ENCODE results near the gene QRSL1. TPM values are rescaled to one million over a fixed set of nuclear protein-coding genes. Genes with fewer than 3 reads are reported as not detected.
A peak's percentile ranks its signal among the peaks of the same experiment; 100 is the strongest.

Gene QRSL1, protein sequence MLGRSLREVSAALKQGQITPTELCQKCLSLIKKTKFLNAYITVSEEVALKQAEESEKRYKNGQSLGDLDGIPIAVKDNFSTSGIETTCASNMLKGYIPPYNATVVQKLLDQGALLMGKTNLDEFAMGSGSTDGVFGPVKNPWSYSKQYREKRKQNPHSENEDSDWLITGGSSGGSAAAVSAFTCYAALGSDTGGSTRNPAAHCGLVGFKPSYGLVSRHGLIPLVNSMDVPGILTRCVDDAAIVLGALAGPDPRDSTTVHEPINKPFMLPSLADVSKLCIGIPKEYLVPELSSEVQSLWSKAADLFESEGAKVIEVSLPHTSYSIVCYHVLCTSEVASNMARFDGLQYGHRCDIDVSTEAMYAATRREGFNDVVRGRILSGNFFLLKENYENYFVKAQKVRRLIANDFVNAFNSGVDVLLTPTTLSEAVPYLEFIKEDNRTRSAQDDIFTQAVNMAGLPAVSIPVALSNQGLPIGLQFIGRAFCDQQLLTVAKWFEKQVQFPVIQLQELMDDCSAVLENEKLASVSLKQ
- total RNA-seq (2021) (11.7 and 13.4 TPM in 2 replicates), Bru-seq, nascent RNA (percentile 76 among the genes with signal in this experiment), BruChase-seq, experiment 1, labeled RNA remaining after a 2-hour chase (percentile 74 among the genes with signal in this experiment), BruChase-seq, experiment 2, labeled RNA remaining after a 6-hour chase (percentile 72 among the genes with signal in this experiment)
- long read RNA-seq, full-length matches to known transcripts = 39 of 46 reads
- long read RNA-seq, partial matches to known transcripts = 2 of 46 reads
- long read RNA-seq, other reads (novel, unspliced or antisense) = 5 of 46 reads

DNA sequence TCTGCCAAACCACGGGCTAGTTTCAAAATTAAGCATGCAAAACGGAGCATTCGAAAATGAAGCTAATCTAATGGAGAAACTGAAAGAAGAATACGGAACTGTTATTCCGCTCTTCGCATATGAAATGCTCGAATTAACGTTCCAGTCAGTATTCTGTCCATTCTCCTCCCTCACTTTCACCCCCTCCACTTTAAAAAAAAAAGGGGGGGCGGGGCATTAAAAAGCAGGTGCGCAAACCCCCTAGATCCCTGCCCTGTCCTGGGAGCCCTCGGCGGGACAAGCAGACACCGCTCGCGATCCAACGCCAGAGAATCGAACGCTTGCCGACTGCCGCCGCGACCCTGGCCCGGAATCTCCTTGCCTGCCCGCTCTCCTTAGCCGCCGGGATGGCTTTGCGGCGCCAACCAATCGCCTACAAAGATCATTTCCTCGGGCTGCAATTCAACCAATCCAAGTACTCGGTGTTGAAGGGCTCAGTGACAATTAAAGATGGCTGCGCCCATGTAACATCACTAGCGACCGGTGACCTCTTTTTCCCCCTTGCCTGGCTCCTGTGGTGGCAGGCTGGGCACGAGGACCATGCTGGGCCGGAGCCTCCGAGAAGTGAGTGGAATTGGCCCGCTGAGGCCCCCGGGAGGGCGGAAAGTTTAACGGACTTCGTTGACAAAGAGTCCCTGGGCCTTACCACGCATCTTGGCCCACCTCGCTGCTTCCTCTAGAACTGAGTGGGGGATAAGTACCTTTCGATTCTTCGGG is at the start of gene QRSL1, which contains the start of gene RTN4IP1:
Gene QRSL1 (plus strand): TSS at position 476 of the 756 bp plus-strand sequence. CDS start 104 bp downstream, at position 580.
Gene RTN4IP1 (minus strand): TSS at position 396 of the 756 bp plus-strand sequence. CDS start 477 bp downstream, outside the sequence.
- peak; percentile 83 to 88 for DNase-seq
- TF ChIP-seq, protein P1, sequence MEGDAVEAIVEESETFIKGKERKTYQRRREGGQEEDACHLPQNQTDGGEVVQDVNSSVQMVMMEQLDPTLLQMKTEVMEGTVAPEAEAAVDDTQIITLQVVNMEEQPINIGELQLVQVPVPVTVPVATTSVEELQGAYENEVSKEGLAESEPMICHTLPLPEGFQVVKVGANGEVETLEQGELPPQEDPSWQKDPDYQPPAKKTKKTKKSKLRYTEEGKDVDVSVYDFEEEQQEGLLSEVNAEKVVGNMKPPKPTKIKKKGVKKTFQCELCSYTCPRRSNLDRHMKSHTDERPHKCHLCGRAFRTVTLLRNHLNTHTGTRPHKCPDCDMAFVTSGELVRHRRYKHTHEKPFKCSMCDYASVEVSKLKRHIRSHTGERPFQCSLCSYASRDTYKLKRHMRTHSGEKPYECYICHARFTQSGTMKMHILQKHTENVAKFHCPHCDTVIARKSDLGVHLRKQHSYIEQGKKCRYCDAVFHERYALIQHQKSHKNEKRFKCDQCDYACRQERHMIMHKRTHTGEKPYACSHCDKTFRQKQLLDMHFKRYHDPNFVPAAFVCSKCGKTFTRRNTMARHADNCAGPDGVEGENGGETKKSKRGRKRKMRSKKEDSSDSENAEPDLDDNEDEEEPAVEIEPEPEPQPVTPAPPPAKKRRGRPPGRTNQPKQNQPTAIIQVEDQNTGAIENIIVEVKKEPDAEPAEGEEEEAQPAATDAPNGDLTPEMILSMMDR (conservative IDR thresholded peaks at IDR 0.05) = no peak
- TF ChIP-seq EZH2 (IDR thresholded peaks at IDR 0.05; ENCODE audit: low read depth) = no peak
- H3K4me1 ChIP-seq (replicated peaks; ENCODE audit: insufficient read depth) = peaks cover 10% of the 10 kb centered on the region
- H3F3A ChIP-seq (ENCODE audit: insufficient read depth, low read depth) = no peaks in the 10 kb centered on the region; the same call in 1 of the 2 replicates
- TSS peak; percentile 85 for BruUV-seq (replicated peaks)
- H3K4me2 ChIP-seq = peak within 1 kb of the TSS; percentile 78
- CTCF ChIA-PET = no interaction called here
- intact Hi-C loops (cut with micrococcal nuclease; ENCODE audit: unreplicated experiment) = loop anchor here (1.0 to 2.0 kb wide), 2 partner anchors 170 to 345 kb away; partner anchors contain the start of gene CD24
- no peaks in the 10 kb centered on the region for H3K27me3 ChIP-seq (ENCODE audit: insufficient read depth, low read depth)
- peaks cover 57% of the 10 kb centered on the region for H3K79me2 ChIP-seq (ENCODE audit: low read depth)
- H3K27ac ChIP-seq = peak within 1 kb of the TSS; percentile 68
- no peaks in the 10 kb centered on the region for H3K9me2 ChIP-seq (ENCODE audit: insufficient read depth)
- H3K9me3 ChIP-seq (ENCODE audit: insufficient read depth, low read depth) = no peaks in the 10 kb centered on the region
- H3K4me3 ChIP-seq = peak within 1 kb of the TSS; percentile 96
- peak within 1 kb of the TSS; percentile 90 for H2AFZ ChIP-seq
- POLR2A ChIA-PET (ENCODE audit: unreplicated experiment) = no interaction called here
- H4K20me1 ChIP-seq (ENCODE audit: insufficient read depth) = peaks cover 3% of the 10 kb centered on the region; the same call in 1 of the 2 replicates
- no peaks in the 10 kb centered on the region for H3K36me3 ChIP-seq (ENCODE audit: low read depth)

DNA sequence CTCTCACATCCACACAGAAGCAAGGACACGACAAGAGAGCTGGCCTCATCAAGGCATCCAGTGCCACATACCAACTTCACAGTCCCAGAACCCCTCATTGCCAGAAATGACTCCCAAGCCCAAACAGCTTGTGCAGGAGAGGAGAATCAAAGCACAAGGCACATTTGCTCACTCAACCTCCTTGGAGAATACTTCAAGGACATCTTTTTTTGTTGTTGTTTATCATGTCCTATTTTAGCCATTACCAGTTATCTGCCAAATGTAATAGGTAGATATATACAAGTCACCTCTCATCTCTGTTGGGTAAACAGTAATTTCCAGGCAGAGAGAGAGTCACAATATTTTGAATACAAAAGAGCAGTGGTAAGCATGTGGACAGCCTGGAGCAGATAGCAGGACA is 47.9 kb upstream of the QRSL1 start:
- H3K27me3 ChIP-seq (ENCODE audit: insufficient read depth, low read depth) = no peaks in the 10 kb centered on the region
- intact Hi-C loops (cut with micrococcal nuclease; ENCODE audit: unreplicated experiment) = no loop called here
- ChIA-PET CTCF (no interaction called here), POLR2A (ENCODE audit: unreplicated experiment) (no interaction called here)
- BruUV-seq (replicated peaks) = no TSS peak
- H3K4me3 ChIP-seq = no peak overlapping the region
- no peak for DNase-seq
- H3K4me1 ChIP-seq (replicated peaks; ENCODE audit: insufficient read depth) = no peaks in the 10 kb centered on the region
- H3K27ac ChIP-seq = no peak overlapping the region
- no peaks in the 10 kb centered on the region for H3K9me2 ChIP-seq (ENCODE audit: insufficient read depth)
- H4K20me1 ChIP-seq (ENCODE audit: insufficient read depth) = no peaks in the 10 kb centered on the region
- H3F3A ChIP-seq (ENCODE audit: insufficient read depth, low read depth) = no peaks in the 10 kb centered on the region
- no peak overlapping the region for H3K4me2 ChIP-seq
- H3K9me3 ChIP-seq (ENCODE audit: insufficient read depth, low read depth) = no peaks in the 10 kb centered on the region
- H2AFZ ChIP-seq = no peak overlapping the region
- no peak for TF ChIP-seq EZH2 (IDR thresholded peaks at IDR 0.05; ENCODE audit: low read depth)
- TF ChIP-seq, protein P1 (conservative IDR thresholded peaks at IDR 0.05) = no peak
- H3K36me3 ChIP-seq (ENCODE audit: low read depth) = no peaks in the 10 kb centered on the region
- no peaks in the 10 kb centered on the region for H3K79me2 ChIP-seq (ENCODE audit: low read depth)

Measured in PC-9 (cell line).